Measurements from ENCODE around the gene CRNKL1. TPM values are rescaled to one million over a fixed set of nuclear protein-coding genes. Genes with fewer than 3 reads are reported as not detected.
A peak's percentile ranks its signal among the peaks of the same experiment; 100 is the strongest.

CRNKL1 gene
- total and polyA plus RNA-seq, 11 donors, result 11.4 to 21.5 (median 15.7) TPM

GRCh38 chr20:20083807-20084206 is 31.5 kb upstream of the CRNKL1 start:
- DNase-seq, result no peak
- H3K27ac ChIP-seq, result peak overlapping the region in 11 of 12 donors; percentile 70 to 98 (median 86)
- TF ChIP-seq CTCF (IDR thresholded peaks at IDR 0.05) (peak; percentile 26 to 67 (median 52)), POLR2A (IDR thresholded peaks at IDR 0.05) (no peak)

GRCh38 chr20:20079102-20079784 is 27.0 kb upstream of the CRNKL1 start:
- Histone ChIP-seq H3K27me3 (peaks cover 0 to 8% (median 0%) of the 10 kb centered on the region in 9 donors), H3K27ac (no peak overlapping the region), H3K4me1 (peaks cover 0 to 4% (median 1%) of the 10 kb centered on the region in 12 donors), H3K4me3 (no peak overlapping the region), H3K9me3 (no peaks in the 10 kb centered on the region), H3K36me3 (no peaks in the 10 kb centered on the region)
- WGBS, 4 donors, result 49 to 61% (median 58%) methylated on average over 5 of the region's 5 CpGs
- no peak for TF ChIP-seq POLR2A (IDR thresholded peaks at IDR 0.05)
- no peak for TF ChIP-seq CTCF (IDR thresholded peaks at IDR 0.05)
- intact Hi-C loops (cut with DNase I), result no loop called here
- no peak for ATAC-seq
- DNase-seq, result no peak

More at GRCh38 chr20:20083807-20084206, 31.5 kb upstream of the CRNKL1 start:
- Histone ChIP-seq H3K36me3 (no peaks in the 10 kb centered on the region), H3K4me3 (peak overlapping the region in 1 of 12 donors; percentile 11), H3K27me3 (peaks cover 0 to 4% (median 0%) of the 10 kb centered on the region in 9 donors), H3K4me1 (peaks cover 0 to 12% (median 5%) of the 10 kb centered on the region in 12 donors), H3K9me3 (no peaks in the 10 kb centered on the region)
- 0 to 2% (median 0%) methylated on average over 3 of the region's 3 CpGs for WGBS, 4 donors
- peak in 3 of 4 donors; percentile 7 to 31 (median 29) for ATAC-seq
- intact Hi-C loops (cut with DNase I), result loop anchor here (1.0 to 10.0 kb wide), 8 partner anchors 153 to 488 kb away; no protein-coding TSS in a partner anchor

GRCh38 chr20:20078041-20078440 is 25.8 kb upstream of the CRNKL1 start:
- H3K27me3 ChIP-seq, result peaks cover 0 to 8% (median 0%) of the 10 kb centered on the region in 9 donors
- H3K27ac ChIP-seq, result no peak overlapping the region
- DNase-seq (no peak), ATAC-seq (no peak)
- no peaks in the 10 kb centered on the region for H3K9me3 ChIP-seq
- WGBS, 4 donors, result 93 to 95% (median 94%) methylated on average over 4 of the region's 4 CpGs
- H3K4me1 ChIP-seq, result no peaks in the 10 kb centered on the region
- intact Hi-C loops (cut with DNase I), result no loop called here
- H3K4me3 ChIP-seq, result no peak overlapping the region
- H3K36me3 ChIP-seq, result no peaks in the 10 kb centered on the region
- TF ChIP-seq POLR2A (IDR thresholded peaks at IDR 0.05) (no peak), CTCF (IDR thresholded peaks at IDR 0.05) (no peak)

- no peak for DNase-seq
- WGBS, 4 donors, result 71 to 75% (median 74%) methylated on average over 9 of the region's 9 CpGs
- intact Hi-C loops (cut with DNase I), result no loop called here
- TF ChIP-seq CTCF (IDR thresholded peaks at IDR 0.05) (no peak), POLR2A (IDR thresholded peaks at IDR 0.05) (no peak)
- Histone ChIP-seq H3K36me3 (no peaks in the 10 kb centered on the region), H3K4me3 (no peak overlapping the region), H3K27me3 (peaks cover 0 to 6% (median 0%) of the 10 kb centered on the region in 9 donors), H3K4me1 (peaks cover 0 to 4% (median 0%) of the 10 kb centered on the region in 12 donors), H3K9me3 (no peaks in the 10 kb centered on the region), H3K27ac (no peak overlapping the region)
- peak in 1 of 4 donors; percentile 26 for ATAC-seq
Observed at GRCh38 chr20:20076297-20077065, 24.2 kb upstream of the CRNKL1 start.
